ENCODE data around the gene MRPS26.
"Not testable (repeated sequence)": the region's sequence is repeated elsewhere in the genome, so short reads cannot be mapped to it uniquely, and the experiment has no call there.

The MRPS26 gene

GRCh38 chr20:3011752-3012151, 34.1 kb upstream of the MRPS26 start:
- Histone ChIP-seq H3K27me3 (replicated peaks; ENCODE audit: control insufficient read depth, insufficient read depth, low read length) (no peaks in the 10 kb centered on the region), H3K36me3 (ENCODE audit: control insufficient read depth, insufficient read depth, low read length) (peaks cover 8% of the 10 kb centered on the region), H3K4me3 (replicated peaks; ENCODE audit: low read depth, low read length) (no peak overlapping the region)
- no peak for DNase-seq (ENCODE audit: extremely low read depth, insufficient read length)
- TF ChIP-seq CTCF (IDR thresholded peaks at IDR 0.05; ENCODE audit: insufficient read depth, low read length, poor library complexity, severe bottlenecking) = no peak

GRCh38 chr20:3013771-3014170, 32.1 kb upstream of the MRPS26 start:
- no peak for TF ChIP-seq CTCF (IDR thresholded peaks at IDR 0.05; ENCODE audit: insufficient read depth, low read length, poor library complexity, severe bottlenecking)
- Histone ChIP-seq H3K27me3 (replicated peaks; ENCODE audit: control insufficient read depth, insufficient read depth, low read length) (no peaks in the 10 kb centered on the region), H3K4me3 (replicated peaks; ENCODE audit: low read depth, low read length) (no peak overlapping the region), H3K36me3 (ENCODE audit: control insufficient read depth, insufficient read depth, low read length) (peaks cover 8% of the 10 kb centered on the region)
- DNase-seq (ENCODE audit: extremely low read depth, insufficient read length) = no peak

GRCh38 chr20:3014179-3014578, 31.7 kb upstream of the MRPS26 start:
- peaks cover 7% of the 10 kb centered on the region for H3K36me3 ChIP-seq (ENCODE audit: control insufficient read depth, insufficient read depth, low read length)
- no peak overlapping the region for H3K4me3 ChIP-seq (replicated peaks; ENCODE audit: low read depth, low read length)
- no peak for TF ChIP-seq CTCF (IDR thresholded peaks at IDR 0.05; ENCODE audit: insufficient read depth, low read length, poor library complexity, severe bottlenecking)
- H3K27me3 ChIP-seq (replicated peaks; ENCODE audit: control insufficient read depth, insufficient read depth, low read length) = no peaks in the 10 kb centered on the region
- DNase-seq (ENCODE audit: extremely low read depth, insufficient read length) = no peak

DNA sequence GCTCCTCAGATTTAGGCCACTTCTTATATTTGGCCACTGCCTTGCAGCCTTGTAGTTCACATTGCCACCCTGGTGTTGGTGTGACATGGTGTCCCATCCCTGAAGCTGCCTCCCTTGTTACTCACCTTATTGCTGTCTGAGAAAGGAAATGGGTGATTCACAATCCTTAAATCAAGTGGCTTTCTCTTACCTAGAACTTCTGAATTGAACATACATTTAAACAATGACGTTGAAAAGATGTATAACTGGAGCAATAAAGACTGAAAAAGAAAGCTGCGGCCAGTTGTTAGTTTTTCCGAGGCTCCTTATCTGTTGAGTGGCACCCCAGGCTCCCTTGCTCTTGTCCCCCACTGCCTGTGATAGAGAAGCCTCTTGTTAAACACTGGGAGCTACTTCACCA, 31.2 kb upstream of the MRPS26 start:
- Histone ChIP-seq H3K27me3 (replicated peaks; ENCODE audit: control insufficient read depth, insufficient read depth, low read length) (no peaks in the 10 kb centered on the region), H3K4me3 (replicated peaks; ENCODE audit: low read depth, low read length) (no peak overlapping the region), H3K36me3 (ENCODE audit: control insufficient read depth, insufficient read depth, low read length) (peaks cover 5% of the 10 kb centered on the region)
- no peak for TF ChIP-seq CTCF (IDR thresholded peaks at IDR 0.05; ENCODE audit: insufficient read depth, low read length, poor library complexity, severe bottlenecking)
- DNase-seq (ENCODE audit: extremely low read depth, insufficient read length) = no peak

- not testable (repeated sequence) for H3K36me3 ChIP-seq (ENCODE audit: control insufficient read depth, insufficient read depth, low read length); H3K27me3 ChIP-seq (replicated peaks; ENCODE audit: control insufficient read depth, insufficient read depth, low read length); DNase-seq (ENCODE audit: extremely low read depth, insufficient read length); H3K4me3 ChIP-seq (replicated peaks; ENCODE audit: low read depth, low read length)
Measured at GRCh38 chr20:3015302-3015701, 30.6 kb upstream of the MRPS26 start.

- TF ChIP-seq CTCF (IDR thresholded peaks at IDR 0.05; ENCODE audit: insufficient read depth, low read length, poor library complexity, severe bottlenecking) = no peak
- Histone ChIP-seq H3K36me3 (ENCODE audit: control insufficient read depth, insufficient read depth, low read length) (peaks cover 10% of the 10 kb centered on the region), H3K27me3 (replicated peaks; ENCODE audit: control insufficient read depth, insufficient read depth, low read length) (no peaks in the 10 kb centered on the region), H3K4me3 (replicated peaks; ENCODE audit: low read depth, low read length) (no peak overlapping the region)
- no peak for DNase-seq (ENCODE audit: extremely low read depth, insufficient read length)
Measured at GRCh38 chr20:3021327-3021726, 24.5 kb upstream of the MRPS26 start.
